KOPT-K1 (cell line): Measurements from ENCODE around the gene PLXNA2.

Experiments used
- H3K27ac ChIP-seq: fragments of 200-600 bp; sonication (generic); 2 replicates; pipeline ENCODE4 v1.5.1; 2016; ENCODE audit warnings: antibody characterized with exemption, mild to moderate bottlenecking, low read depth, low read length; ENCODE audit not compliant: poor library complexity, severe bottlenecking
- H3K36me3 ChIP-seq: fragments of 200-600 bp; sonication (generic); 2 replicates; pipeline ENCODE4 v1.5.1; 2017; ENCODE audit warnings: antibody characterized with exemption, mild to moderate bottlenecking, low read length, moderate library complexity; ENCODE audit not compliant: insufficient read depth
- H3K9me3 ChIP-seq: fragments of 200-600 bp; sonication (generic); 2 replicates; pipeline ENCODE4 v1.5.1; 2017; ENCODE audit warnings: antibody characterized with exemption, low read length, mild to moderate bottlenecking; ENCODE audit not compliant: insufficient read depth, poor library complexity, severe bottlenecking

The PLXNA2 gene

GRCh38 chr1:208239473-208240381 lies 4.5 kb downstream of the PLXNA2 start:
- Histone ChIP-seq H3K36me3 (no peaks in the 10 kb centered on the region), H3K27ac (no peak overlapping the region), H3K9me3 (no peaks in the 10 kb centered on the region)

GRCh38 chr1:208238710-208239472 lies 5.3 kb downstream of the PLXNA2 start:
- Histone ChIP-seq H3K9me3 (no peaks in the 10 kb centered on the region), H3K27ac (no peak overlapping the region), H3K36me3 (no peaks in the 10 kb centered on the region)

- no peaks in the 10 kb centered on the region for H3K36me3 ChIP-seq
- no peak overlapping the region for H3K27ac ChIP-seq
- H3K9me3 ChIP-seq: no peaks in the 10 kb centered on the region
Observed at GRCh38 chr1:208237241-208237640, 6.9 kb downstream of the PLXNA2 start.

DNA sequence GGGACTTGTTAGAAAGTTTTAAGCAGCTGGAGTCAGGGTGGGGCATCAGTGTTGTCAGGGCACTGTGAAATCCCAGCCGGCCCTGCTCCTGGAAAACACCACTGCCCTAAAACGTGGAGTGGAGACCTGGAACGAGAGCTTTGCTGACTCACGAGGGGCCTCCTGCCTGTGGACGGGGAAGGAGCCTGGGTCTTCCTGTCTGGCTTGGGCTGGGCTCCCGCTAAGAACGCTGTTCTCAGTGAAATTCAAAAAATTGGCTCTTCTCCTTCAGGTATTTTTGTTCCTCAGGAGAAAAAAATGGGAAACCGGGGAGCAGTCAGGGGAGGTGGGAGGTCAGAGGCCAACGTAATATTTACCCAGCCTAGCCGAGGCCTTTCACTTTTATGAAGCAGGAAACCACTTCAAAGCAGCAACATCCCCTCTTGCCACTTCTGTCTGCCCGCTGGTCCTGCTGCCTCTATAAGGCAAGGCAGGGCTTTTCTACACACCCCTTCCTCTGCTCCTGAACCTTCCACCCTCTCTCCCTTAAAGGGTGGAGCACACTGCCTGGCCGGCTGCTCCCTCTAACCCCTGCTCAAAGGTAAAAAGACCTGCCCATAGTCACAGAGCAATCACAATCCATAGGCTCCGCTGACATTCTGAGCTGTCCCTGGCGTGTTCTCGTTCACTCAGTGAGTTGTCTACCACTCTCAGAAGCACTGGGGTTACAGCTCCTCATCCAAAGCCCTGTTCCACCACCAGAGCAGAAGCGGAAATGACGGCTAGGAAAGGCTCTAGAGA lies 8.0 kb downstream of the PLXNA2 start:
- Histone ChIP-seq H3K36me3 (no peaks in the 10 kb centered on the region), H3K9me3 (no peaks in the 10 kb centered on the region), H3K27ac (no peak overlapping the region)

DNA sequence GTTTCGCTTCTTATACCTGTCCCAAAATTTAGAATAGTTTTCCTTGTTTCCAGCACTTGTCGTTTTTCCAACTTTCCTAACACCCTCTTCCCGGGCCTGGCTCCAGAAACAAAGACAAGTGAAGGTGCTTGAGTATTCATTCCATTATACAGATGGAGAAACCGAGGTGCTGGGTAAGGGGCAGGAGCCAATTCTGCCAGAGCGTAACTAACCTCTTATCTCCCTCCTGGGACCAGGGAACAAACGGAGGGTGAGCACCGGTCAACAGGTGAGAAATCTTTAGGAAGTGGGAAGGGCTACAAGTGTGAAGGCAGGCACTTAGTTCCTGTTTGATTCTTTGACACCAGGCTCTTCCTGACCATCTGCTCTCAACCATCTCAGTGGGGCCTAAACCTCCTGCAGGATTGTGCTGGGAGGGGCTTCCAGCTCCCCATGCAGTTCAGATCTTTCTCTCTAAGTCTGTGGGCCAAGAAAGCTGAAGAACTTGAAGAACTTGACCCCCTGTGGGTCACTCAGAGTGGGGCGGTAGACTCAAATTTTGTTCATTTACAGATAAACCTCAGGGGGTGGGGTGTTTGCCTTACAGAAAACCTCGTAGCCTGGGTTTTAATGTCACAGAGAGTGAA lies 8.7 kb downstream of the PLXNA2 start:
- Histone ChIP-seq H3K36me3 (no peaks in the 10 kb centered on the region), H3K27ac (no peak overlapping the region), H3K9me3 (no peaks in the 10 kb centered on the region)

DNA sequence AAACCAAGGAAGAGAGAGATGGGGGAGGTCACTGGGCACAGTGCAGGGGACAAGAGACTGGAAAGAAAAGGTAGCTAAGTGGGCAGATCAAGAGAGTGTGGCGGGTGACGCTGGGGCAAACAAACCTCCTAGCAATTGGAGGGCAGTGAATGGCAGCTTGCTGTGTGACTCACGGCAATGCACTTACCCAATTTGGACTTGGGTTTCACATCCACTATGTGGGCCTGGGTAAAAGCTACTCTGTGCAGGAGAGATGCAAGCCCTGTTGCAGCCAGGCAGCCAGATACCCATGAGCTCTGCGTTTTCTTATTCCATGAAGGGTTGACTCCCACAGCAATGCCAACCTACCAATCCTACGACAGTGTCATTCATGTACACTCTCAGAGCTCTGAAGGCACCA lies 9.5 kb downstream of the PLXNA2 start:
- no peak overlapping the region for H3K27ac ChIP-seq
- H3K9me3 ChIP-seq: no peaks in the 10 kb centered on the region
- no peaks in the 10 kb centered on the region for H3K36me3 ChIP-seq

DNA sequence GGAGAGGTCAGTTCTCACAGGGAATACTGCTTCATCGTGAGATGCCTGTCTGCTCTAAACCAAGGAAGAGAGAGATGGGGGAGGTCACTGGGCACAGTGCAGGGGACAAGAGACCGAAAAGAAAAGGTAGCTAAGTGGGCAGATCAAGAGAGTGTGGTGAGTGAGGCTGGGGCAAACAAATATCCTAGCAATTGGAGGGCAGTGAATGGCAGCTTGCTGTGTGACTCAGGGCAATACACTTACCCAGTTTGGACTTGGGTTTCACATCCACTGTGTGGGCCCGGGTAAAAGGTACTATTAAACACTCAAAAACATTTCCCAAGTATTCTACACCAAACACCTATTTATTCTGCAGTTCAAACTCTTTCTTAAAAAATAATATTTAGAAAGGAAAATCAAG lies 10.2 kb downstream of the PLXNA2 start:
- H3K27ac ChIP-seq: no peak overlapping the region
- H3K36me3 ChIP-seq: no peaks in the 10 kb centered on the region
- H3K9me3 ChIP-seq: no peaks in the 10 kb centered on the region

- Histone ChIP-seq H3K36me3 (no peaks in the 10 kb centered on the region), H3K9me3 (no peaks in the 10 kb centered on the region), H3K27ac (no peak overlapping the region)
Observed at GRCh38 chr1:208233546-208233945, 10.6 kb downstream of the PLXNA2 start.

DNA sequence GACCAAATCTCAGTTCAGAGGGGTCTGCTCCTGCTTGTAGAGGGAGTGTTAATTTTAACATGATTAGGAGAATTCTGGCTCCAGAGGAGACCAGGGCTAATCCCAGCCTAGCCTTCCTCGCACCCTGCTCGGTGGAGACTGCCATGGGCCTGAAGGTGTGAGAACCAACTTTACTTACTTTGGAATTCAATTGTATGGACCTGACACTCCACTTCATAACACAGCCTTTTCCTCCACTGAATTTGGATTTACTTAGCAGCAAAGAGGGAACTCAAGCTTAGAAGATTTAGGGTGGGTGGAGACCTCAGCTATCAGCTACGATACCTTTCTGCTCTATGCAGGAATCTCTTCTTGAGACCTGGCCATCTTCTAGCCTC lies 11.5 kb downstream of the PLXNA2 start:
- no peak overlapping the region for H3K27ac ChIP-seq
- H3K36me3 ChIP-seq: no peaks in the 10 kb centered on the region
- H3K9me3 ChIP-seq: no peaks in the 10 kb centered on the region

DNA sequence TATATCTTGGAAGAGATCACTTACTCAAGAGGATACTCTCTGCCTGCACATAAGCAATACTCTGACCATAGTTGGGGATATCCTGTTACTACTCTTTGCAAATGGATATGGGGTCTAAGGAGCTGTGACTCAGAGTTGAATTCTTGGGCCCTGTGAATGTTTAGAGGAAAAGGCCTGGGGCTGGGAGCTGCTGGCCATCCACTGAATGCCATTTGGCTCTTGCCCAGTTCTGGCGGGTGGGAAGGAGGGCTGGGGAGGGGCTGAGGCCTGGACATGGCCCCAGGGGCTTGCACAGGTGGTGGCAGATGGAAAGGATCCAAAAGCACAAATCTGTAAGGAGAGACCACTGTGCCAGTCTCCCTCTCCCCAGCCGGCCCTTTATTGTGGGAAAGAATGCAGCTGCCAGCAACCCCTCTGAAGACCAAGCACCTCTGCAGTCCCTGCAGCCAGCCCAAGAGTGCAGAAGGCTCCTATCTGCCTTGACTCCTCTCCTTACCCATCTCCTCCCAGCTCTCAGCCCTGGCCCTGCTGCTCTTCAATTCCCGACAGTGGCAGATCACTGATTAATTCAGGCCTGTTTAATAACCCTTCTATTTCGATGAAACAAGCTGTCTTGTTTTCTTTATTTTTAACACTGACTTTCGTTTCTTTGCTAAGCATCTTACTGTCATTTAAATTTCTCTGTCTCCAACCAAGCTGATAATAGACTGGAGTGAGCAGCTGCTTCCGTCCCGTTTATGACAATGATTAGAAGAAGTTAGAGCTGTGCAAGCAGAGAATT lies 12.1 kb downstream of the PLXNA2 start:
- Histone ChIP-seq H3K36me3 (no peaks in the 10 kb centered on the region), H3K27ac (no peak overlapping the region), H3K9me3 (no peaks in the 10 kb centered on the region)

DNA sequence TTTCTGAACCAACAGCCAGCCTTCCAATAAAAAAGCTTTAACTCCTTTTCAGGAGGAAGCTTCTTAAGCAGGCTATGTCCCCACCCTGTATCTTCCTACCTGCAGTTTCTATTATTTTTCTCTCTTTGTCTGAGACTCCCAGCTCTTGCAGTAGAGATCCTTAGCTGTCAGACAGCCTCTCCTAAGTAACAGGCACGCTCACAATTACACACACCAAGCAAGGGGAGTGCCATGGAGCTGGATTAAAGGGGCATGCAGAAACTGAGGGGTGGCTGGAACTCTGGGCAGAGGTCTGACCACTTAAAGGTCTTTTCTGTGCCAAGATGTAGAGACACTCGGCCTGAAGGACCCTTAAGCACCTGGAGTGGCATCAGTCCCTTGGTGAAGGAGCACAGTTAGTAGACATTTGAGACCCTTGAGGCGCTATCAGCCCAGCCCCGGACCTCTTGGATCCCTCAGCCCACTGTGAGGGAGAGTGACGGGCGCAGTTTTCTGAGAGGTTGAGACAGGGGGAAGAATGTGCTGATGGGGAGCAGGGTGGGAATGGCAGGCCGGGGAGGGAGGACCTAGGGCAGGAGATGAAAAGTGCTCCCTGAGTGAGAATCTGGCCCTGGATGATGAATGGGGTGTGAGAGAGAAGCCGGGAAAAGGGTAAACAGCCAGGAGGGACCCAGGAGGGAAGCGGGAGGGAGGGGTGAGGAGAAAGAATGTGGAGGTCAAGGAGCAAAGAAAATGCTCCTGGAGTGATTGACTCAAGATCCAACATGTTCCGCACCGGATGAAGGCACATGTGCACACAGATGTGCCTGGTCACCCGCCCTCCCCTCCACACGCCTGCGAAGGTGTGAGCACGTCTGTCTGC lies 13.3 kb downstream of the PLXNA2 start:
- no peak overlapping the region for H3K27ac ChIP-seq
- no peaks in the 10 kb centered on the region for H3K9me3 ChIP-seq
- H3K36me3 ChIP-seq: no peaks in the 10 kb centered on the region

GRCh38 chr1:208228550-208228949 lies 15.6 kb downstream of the PLXNA2 start:
- Histone ChIP-seq H3K9me3 (no peaks in the 10 kb centered on the region), H3K27ac (no peak overlapping the region), H3K36me3 (no peaks in the 10 kb centered on the region)

GRCh38 chr1:208228026-208228425 lies 16.2 kb downstream of the PLXNA2 start:
- no peaks in the 10 kb centered on the region for H3K9me3 ChIP-seq
- no peak overlapping the region for H3K27ac ChIP-seq
- H3K36me3 ChIP-seq: no peaks in the 10 kb centered on the region
